ENCODE results near the gene DGLUCY.
"Not testable (repeated sequence)": the region's sequence is repeated elsewhere in the genome, so short reads cannot be mapped to it uniquely, and the experiment has no call there.

The DGLUCY gene

DNA sequence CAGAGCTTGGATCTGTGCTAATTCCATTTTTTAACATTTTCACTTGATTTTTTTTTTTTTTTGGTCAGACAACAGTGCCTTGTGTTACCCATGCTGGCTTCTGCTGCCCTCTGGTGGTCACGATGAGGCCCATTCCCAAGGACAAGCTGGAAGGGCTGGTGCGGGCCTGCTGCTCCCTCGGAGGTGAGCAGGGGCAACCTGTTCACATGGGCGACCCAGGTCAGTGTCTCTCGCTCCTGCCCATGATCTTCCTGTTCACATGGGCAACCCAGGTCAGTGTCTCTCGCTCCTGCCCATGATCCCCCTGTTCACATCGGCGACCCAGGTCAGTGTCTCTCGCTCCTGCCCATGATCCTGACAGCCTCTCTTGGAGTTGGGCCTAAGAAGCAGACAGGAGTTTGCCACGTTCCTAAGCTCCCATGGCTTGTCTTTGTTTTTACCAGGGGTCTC lies 59.4 kb downstream of the DGLUCY start:
- DNase-seq (ENCODE audit: low spot score): peak; percentile 80
- peak; percentile 83 for TF ChIP-seq CTCF (IDR thresholded peaks at IDR 0.05; ENCODE audit: borderline replicate concordance, control extremely low read depth, extremely low read depth, insufficient read depth, missing control alignments)
- in situ Hi-C loops (cut with MboI; ENCODE audit: low sequenced_read_pairs, unreplicated experiment): loop anchor here (10.0 kb wide), 1 partner anchor 268 kb away; no protein-coding TSS in a partner anchor

DNA sequence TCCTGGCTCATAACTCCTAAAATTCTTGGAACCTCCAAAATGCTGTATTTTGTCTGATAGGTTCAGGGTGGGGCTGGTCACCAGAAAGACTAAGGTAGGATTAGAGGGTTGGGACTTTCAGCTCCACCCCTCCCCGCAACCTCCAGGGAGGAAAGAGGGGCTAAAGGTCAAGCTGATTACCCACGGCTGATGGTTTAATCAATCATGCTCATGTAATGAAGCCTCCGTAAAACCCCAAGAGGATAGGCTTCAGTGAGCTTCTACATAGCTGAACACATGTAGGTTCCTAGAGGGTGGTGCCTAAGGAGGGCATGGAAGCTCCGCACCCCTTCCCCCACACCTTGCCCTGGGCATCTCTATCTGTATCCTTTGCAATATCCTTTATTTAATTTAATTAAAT lies 60.0 kb downstream of the DGLUCY start:
- TF ChIP-seq CTCF (IDR thresholded peaks at IDR 0.05; ENCODE audit: borderline replicate concordance, control extremely low read depth, extremely low read depth, insufficient read depth, missing control alignments): no peak
- no peak for DNase-seq (ENCODE audit: low spot score)
- in situ Hi-C loops (cut with MboI; ENCODE audit: low sequenced_read_pairs, unreplicated experiment): loop anchor here (10.0 kb wide), 1 partner anchor 269 kb away; no protein-coding TSS in a partner anchor

- no peak for DNase-seq (ENCODE audit: low spot score)
- no peak for TF ChIP-seq CTCF (IDR thresholded peaks at IDR 0.05; ENCODE audit: borderline replicate concordance, control extremely low read depth, extremely low read depth, insufficient read depth, missing control alignments)
- in situ Hi-C loops (cut with MboI; ENCODE audit: low sequenced_read_pairs, unreplicated experiment): loop anchor here (5.0 to 25.0 kb wide), 3 partner anchors 112 to 271 kb away; partner anchors contain the start of gene CCDC88C
Observed at GRCh38 chr14:91175291-91176201, 61.7 kb downstream of the DGLUCY start.

DNA sequence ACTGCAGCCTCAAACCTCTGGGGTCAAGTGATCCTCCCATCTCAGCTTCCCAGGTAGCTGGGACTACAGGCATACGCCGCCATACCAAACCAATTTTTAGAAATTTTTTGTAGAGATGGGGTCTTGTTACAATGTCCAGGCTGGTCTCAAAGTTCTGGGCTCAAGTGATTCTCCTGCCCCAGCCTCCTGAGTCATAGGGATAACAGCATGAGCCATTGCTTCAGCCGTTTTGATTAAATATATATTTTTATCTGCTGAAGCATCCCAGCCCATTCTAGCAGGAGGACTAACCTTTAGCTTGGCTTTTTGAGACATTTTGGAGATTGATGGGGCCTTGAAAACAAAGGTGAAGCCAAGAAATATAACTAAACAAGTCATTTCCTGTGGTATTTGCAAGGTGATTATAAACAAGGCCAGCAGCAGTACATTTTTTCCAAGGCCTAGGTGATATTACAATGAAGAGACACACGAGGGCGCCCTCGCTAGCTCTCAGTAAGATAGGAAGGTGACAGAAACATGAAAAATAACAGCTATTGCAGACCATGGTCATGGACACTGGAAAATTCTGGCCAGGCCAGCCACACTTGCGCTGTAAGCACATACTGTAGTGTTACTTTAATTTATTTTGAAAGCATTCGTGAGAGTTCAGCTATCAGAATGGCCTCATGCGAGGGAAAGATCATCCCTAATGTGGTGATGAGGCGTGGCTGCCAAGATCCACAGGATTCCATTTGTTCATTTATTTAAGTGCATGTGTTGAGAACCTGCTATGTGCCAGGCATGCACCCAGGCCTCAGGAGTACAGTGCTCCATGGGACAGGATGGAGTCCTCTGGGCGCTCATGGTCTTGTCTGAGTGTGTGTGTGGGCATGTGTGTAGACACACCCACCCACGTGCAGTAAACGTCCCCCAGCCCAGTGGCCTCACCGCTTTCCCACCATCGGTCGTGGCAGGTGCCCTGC lies 63.5 kb downstream of the DGLUCY start:
- in situ Hi-C loops (cut with MboI; ENCODE audit: low sequenced_read_pairs, unreplicated experiment): loop anchor here (5.0 to 25.0 kb wide), 3 partner anchors 110 to 273 kb away; partner anchors contain the start of gene CCDC88C
- TF ChIP-seq CTCF (IDR thresholded peaks at IDR 0.05; ENCODE audit: borderline replicate concordance, control extremely low read depth, extremely low read depth, insufficient read depth, missing control alignments): peak; percentile 73
- peak; percentile 81 for DNase-seq (ENCODE audit: low spot score)

DNA sequence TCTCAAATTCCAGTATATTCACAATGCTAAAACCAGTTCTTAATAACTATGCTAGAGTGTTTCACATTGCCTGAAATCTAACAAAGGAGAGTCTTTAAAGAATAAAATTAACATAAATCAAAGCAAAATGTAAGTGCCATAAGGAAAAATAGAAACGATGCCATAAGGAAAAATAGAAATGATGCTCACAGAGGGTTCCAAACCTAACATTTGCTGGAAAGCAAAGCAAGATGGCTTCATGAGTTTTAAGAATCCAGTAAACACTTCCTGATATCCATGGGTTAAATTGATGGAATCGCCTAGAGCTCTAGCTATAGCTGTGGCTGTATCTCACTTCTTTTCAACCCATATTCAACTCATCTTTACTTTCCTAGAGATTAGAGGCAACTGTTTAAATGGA lies 66.7 kb downstream of the DGLUCY start:
- in situ Hi-C loops (cut with MboI; ENCODE audit: low sequenced_read_pairs, unreplicated experiment): loop anchor here (25.0 kb wide), 1 partner anchor 232 kb away; the partner anchor contains the start of gene CCDC88C
- DNase-seq (ENCODE audit: low spot score): no peak
- TF ChIP-seq CTCF (IDR thresholded peaks at IDR 0.05; ENCODE audit: borderline replicate concordance, control extremely low read depth, extremely low read depth, insufficient read depth, missing control alignments): no peak

GRCh38 chr14:91182753-91183152 lies 68.9 kb downstream of the DGLUCY start:
- DNase-seq (ENCODE audit: low spot score): not testable (repeated sequence)
- in situ Hi-C loops (cut with MboI; ENCODE audit: low sequenced_read_pairs, unreplicated experiment): loop anchor here (25.0 kb wide), 1 partner anchor 230 kb away; the partner anchor contains the start of gene CCDC88C

All from GM13976 (cell line).